ENCODE data around the gene GPR61.

- TF ChIP-seq POLR2A (IDR thresholded peaks at IDR 0.05; ENCODE audit: low read length) (peak; percentile 54), GATA1 (IDR thresholded peaks at IDR 0.05; ENCODE audit: low read depth, low read length) (no peak)
These were observed 45.7 kb upstream of the GPR61 start, which contains the start of gene CYB561D1 for GRCh38 chr1:109493805-109494539.
